ENCODE results near the gene OR6X1. TPM values are rescaled to one million over a fixed set of nuclear protein-coding genes. Genes with fewer than 3 reads are reported as not detected.
A peak's percentile ranks its signal among the peaks of the same experiment; 100 is the strongest.

The OR6X1 gene
- total and polyA plus RNA-seq, 2 of the 8 experiments (the other 6 are each of a cell fraction or from before 2014, with no cell fraction given), result not detected

- FAIRE-seq, result peak; percentile 73
- WGBS, 2 experiments (ENCODE audit: extremely low coverage in 1 of 2, insufficient coverage in 1 of 2, insufficient read length in 1 of 2, insufficient replicate concordance in 2 of 2, low coverage in 1 of 2, low lambda C conversion rate in 2 of 2, missing lambda C conversion rate in 1 of 2), result 1% methylated on average over 42 of the region's 67 CpGs; no CpG with 5 or more reads in 1 of the 2 experiments
- TF ChIP-seq CTBP2 (IDR thresholded peaks at IDR 0.05; ENCODE audit: borderline replicate concordance, insufficient read depth, insufficient read length, low read length) (no peak), RNF2 (IDR thresholded peaks at IDR 0.05; ENCODE audit: borderline replicate concordance, low read depth, low read length, missing control alignments, poor library complexity, severe bottlenecking) (no peak), BACH1 (IDR thresholded peaks at IDR 0.05; ENCODE audit: low read length) (no peak; the same call in 1 of the 2 replicates), POLR2AphosphoS5 (IDR thresholded peaks at IDR 0.05; ENCODE audit: low read depth, low read length) (peak; percentile 62), MAX (IDR thresholded peaks at IDR 0.05) (peak; percentile 98), TAF7 (optimal IDR thresholded peaks at IDR 0.05; ENCODE audit: borderline replicate concordance, low read depth, low read length) (peak; percentile 70)
- TF ChIP-seq, protein P1, sequence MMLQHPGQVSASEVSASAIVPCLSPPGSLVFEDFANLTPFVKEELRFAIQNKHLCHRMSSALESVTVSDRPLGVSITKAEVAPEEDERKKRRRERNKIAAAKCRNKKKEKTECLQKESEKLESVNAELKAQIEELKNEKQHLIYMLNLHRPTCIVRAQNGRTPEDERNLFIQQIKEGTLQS (IDR thresholded peaks at IDR 0.05; ENCODE audit: insufficient read depth, low read depth, low read length), result no peak
- TF ChIP-seq, protein P2, sequence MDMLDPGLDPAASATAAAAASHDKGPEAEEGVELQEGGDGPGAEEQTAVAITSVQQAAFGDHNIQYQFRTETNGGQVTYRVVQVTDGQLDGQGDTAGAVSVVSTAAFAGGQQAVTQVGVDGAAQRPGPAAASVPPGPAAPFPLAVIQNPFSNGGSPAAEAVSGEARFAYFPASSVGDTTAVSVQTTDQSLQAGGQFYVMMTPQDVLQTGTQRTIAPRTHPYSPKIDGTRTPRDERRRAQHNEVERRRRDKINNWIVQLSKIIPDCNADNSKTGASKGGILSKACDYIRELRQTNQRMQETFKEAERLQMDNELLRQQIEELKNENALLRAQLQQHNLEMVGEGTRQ (IDR thresholded peaks at IDR 0.05; ENCODE audit: low read length), result peak; percentile 74
Observed at GRCh38 chr11:123741159-123742030, 12.9 kb downstream of the OR6X1 start, which contains the start of gene ZNF202. Gene ZNF202 (minus strand): TSS chr11:123741660. CDS start chr11:123730888, 10,772 bp downstream.

More at GRCh38 chr11:123741159-123742030, 12.9 kb downstream of the OR6X1 start, which contains the start of gene ZNF202:
- peaks cover 0 to 1% of the 10 kb centered on the region in 2 experiments for H4K20me1 ChIP-seq (replicated peaks in 1 of 2; ENCODE audit: control insufficient read depth in 1 of 2, insufficient read depth in 2 of 2, low read length in 2 of 2)
- peak within 1 kb of the TSS; percentile 56 for H3K27ac ChIP-seq (ENCODE audit: low read depth, low read length)
- H4K8ac ChIP-seq (ENCODE audit: extremely low read depth, insufficient read depth, low read length), result no peak within 1 kb of the TSS; the same call in 1 of the 2 replicates
- H4K91ac ChIP-seq (replicated peaks; ENCODE audit: insufficient read length, low read length), result peak within 1 kb of the TSS; percentile 57
- H2AK5ac ChIP-seq (ENCODE audit: low read depth, low read length), result no peak within 1 kb of the TSS
- H3K23me2 ChIP-seq (ENCODE audit: low read depth, low read length), result peaks cover 11% of the 10 kb centered on the region
- H2BK120ac ChIP-seq (replicated peaks; ENCODE audit: low read depth, low read length), result peak within 1 kb of the TSS; percentile 40
- peaks cover 4% of the 10 kb centered on the region; the same call in 1 of the 2 replicates for H3K79me1 ChIP-seq (ENCODE audit: low read depth, low read length)
- peaks cover 15 to 19% of the 10 kb centered on the region in 2 experiments for H3K9me3 ChIP-seq (ENCODE audit: insufficient read depth in 2 of 2, low read depth in 1 of 2, low read length in 1 of 2)
- no peak within 1 kb of the TSS for H2AFZ ChIP-seq (ENCODE audit: low read length)
- ChIA-PET CTCF (ENCODE audit: partially characterized antibody) (interaction anchor here (0.7 to 1.0 kb wide), 2 partner anchors 79 to 157 kb away, joined by 3 to 4 read pairs; no protein-coding TSS in a partner anchor), POLR2A (ENCODE audit: partially characterized antibody) (interaction anchor here (0.8 to 2.6 kb wide), 7 partner anchors 9 to 37 kb away, joined by 3 to 12 read pairs (median 3); no protein-coding TSS in a partner anchor)
- no peak within 1 kb of the TSS for H2BK12ac ChIP-seq (ENCODE audit: low read depth, low read length)
- no peak within 1 kb of the TSS for H2BK15ac ChIP-seq (ENCODE audit: low read length)
- peaks cover 2 to 28% (median 14%) of the 10 kb centered on the region in 4 experiments; a peak in 6 of 7 replicates for H3K4me1 ChIP-seq (replicated peaks in 1 of 4; ENCODE audit: control insufficient read depth in 3 of 4, insufficient read depth in 4 of 4, low read length in 3 of 4)
- H3K79me2 ChIP-seq (ENCODE audit: control insufficient read depth in 1 of 2, insufficient read depth in 2 of 2, low read length in 2 of 2), result peaks cover 30 to 49% of the 10 kb centered on the region in 2 experiments
- DNase-seq (ENCODE audit: low read depth in 1 of 2, low spot score in 2 of 2), result peak; percentile 49 to 90
- H3K4ac ChIP-seq (replicated peaks; ENCODE audit: insufficient read length, low read depth, low read length), result peak within 1 kb of the TSS; percentile 2
- no peak within 1 kb of the TSS for H3K14ac ChIP-seq (ENCODE audit: insufficient read length)
- peak within 1 kb of the TSS; percentile 64 for H4K5ac ChIP-seq (ENCODE audit: insufficient read length, low read depth, low read length)
- peak within 1 kb of the TSS; percentile 81; the same call in 1 of the 2 replicates for H2BK5ac ChIP-seq (ENCODE audit: low read depth, low read length)
- no peak within 1 kb of the TSS for H3K23ac ChIP-seq (ENCODE audit: insufficient read length)
- H3K36me3 ChIP-seq (ENCODE audit: control insufficient read depth in 2 of 4, insufficient read depth in 4 of 4, low read length in 3 of 4), result peaks cover 10 to 37% (median 31%) of the 10 kb centered on the region in 4 experiments
- H3K4me3 ChIP-seq (ENCODE audit: extremely low read depth in 1 of 4, insufficient read depth in 2 of 4, low read depth in 3 of 4, low read length in 4 of 4), result peak within 1 kb of the TSS; percentile 82 to 95 (median 89)
- no peaks in the 10 kb centered on the region for H3K27me3 ChIP-seq (replicated peaks in 1 of 4; ENCODE audit: control insufficient read depth in 3 of 4, extremely low read depth in 1 of 4, insufficient read depth in 3 of 4, low read length in 3 of 4)
- H3K4me2 ChIP-seq (ENCODE audit: insufficient read depth in 1 of 2, low read depth in 2 of 2, low read length in 2 of 2), result peak within 1 kb of the TSS; percentile 76 to 84
- peak within 1 kb of the TSS; percentile 63 for H3K18ac ChIP-seq (ENCODE audit: extremely low read depth, low read length)
- peak within 1 kb of the TSS; percentile 63 to 80 (median 76) for H3K9ac ChIP-seq (replicated peaks in 1 of 4; ENCODE audit: extremely low read depth in 1 of 4, low read depth in 3 of 4, low read length in 3 of 4)
- H3K56ac ChIP-seq (replicated peaks; ENCODE audit: insufficient read length, low read depth, low read length), result peak within 1 kb of the TSS; percentile 71
- H2BK20ac ChIP-seq (ENCODE audit: low read length), result no peak within 1 kb of the TSS
